Panc1 (cell line): ENCODE measurements around the gene INSYN1. TPM values are rescaled to one million over a fixed set of nuclear protein-coding genes. Genes with fewer than 3 reads are reported as not detected.
"Not testable (repeated sequence)": the region's sequence is repeated elsewhere in the genome, so short reads cannot be mapped to it uniquely, and the experiment has no call there.

Experiments
- ATAC-seq: fragments of 200-7000 bp; cut with Tn5 transposase; 2 replicates; pipeline ENCODE4 v1.9.1; 2020; ENCODE audit warnings: mild to moderate bottlenecking, moderate library complexity
- BruUV-seq: library from RNA; stranded (reverse); fragments of 400-500 nt; replicated peaks from 2 replicates; lab custom pipeline; 2021; lab: Mats Ljungman, UMichigan
- CTCF ChIA-PET: fragments of 300-600 bp; sonication (Branson Sonifier 250); formaldehyde crosslinking; loops from one replicate; lab custom pipeline; 2022; ENCODE audit warnings: antibody characterized with exemption; lab: Charles Lee
- POLR2A ChIA-PET: fragments of 300-600 bp; sonication (Branson Sonifier 250); formaldehyde crosslinking; loops from one replicate; lab custom pipeline; 2022; ENCODE audit warnings: antibody characterized with exemption; lab: Charles Lee
- DNase-seq: peaks from one replicate; pipeline ENCODE4 v3.0.0-alpha.2; 2010; ENCODE audit warnings: low read depth, low spot score
- H3K27ac ChIP-seq: 2 replicates; pipeline ENCODE4 v1.5.1; 2011; ENCODE audit warnings: mild to moderate bottlenecking, low read length, inconsistent platforms
- H3K27me3 ChIP-seq: fragments of 200-500 bp; sonication (Bioruptor generic); 2 replicates; pipeline ENCODE4 v1.6.0; 2014; ENCODE audit warnings: low read length, inconsistent platforms; ENCODE audit not compliant: control insufficient read depth, insufficient read depth
- H3K36me3 ChIP-seq: fragments of 200-500 bp; sonication (Bioruptor generic); 2 replicates; pipeline ENCODE4 v1.5.1; 2014; ENCODE audit warnings: inconsistent platforms, mild to moderate bottlenecking, low read length, moderate library complexity; ENCODE audit not compliant: control insufficient read depth, insufficient read depth
- H3K4me1 ChIP-seq: 2 replicates; pipeline ENCODE4 v1.5.1; 2011; ENCODE audit warnings: inconsistent platforms, mild to moderate bottlenecking, low read length, moderate library complexity; ENCODE audit not compliant: control insufficient read depth, insufficient read depth
- H3K4me3 ChIP-seq, 2 experiments: 2 replicates each; pipeline ENCODE4 v1.5.1; 2011 to 2012; ENCODE audit warnings: low read depth in 2 of 2, low read length in 2 of 2, mild to moderate bottlenecking in 2 of 2, inconsistent platforms in 1 of 2, moderate library complexity in 1 of 2
- H3K9me3 ChIP-seq: fragments of 200-500 bp; sonication (Bioruptor generic); 2 replicates; pipeline ENCODE4 v1.5.1; 2014; ENCODE audit warnings: low read depth, mild to moderate bottlenecking, inconsistent platforms, low read length, moderate library complexity; ENCODE audit not compliant: control insufficient read depth, insufficient read depth
- CTCF ChIP-seq: fragments of 450-650 bp; IDR thresholded peaks from 2 replicates; pipeline ENCODE4 v1.5.1; 2017; ENCODE audit warnings: mild to moderate bottlenecking
- POLR2AphosphoS5 ChIP-seq: IDR thresholded peaks from 2 replicates; pipeline ENCODE4 v1.6.1; 2012; ENCODE audit warnings: mild to moderate bottlenecking, low read depth, low read length, moderate library complexity
- REST ChIP-seq, 2 experiments: IDR thresholded peaks; 2 replicates each; pipeline ENCODE4 v1.6.1; 2011 to 2012; ENCODE audit warnings: low read depth in 2 of 2, control low read depth in 1 of 2, low read length in 1 of 2, mild to moderate bottlenecking in 1 of 2, moderate library complexity in 1 of 2; ENCODE audit not compliant: insufficient read depth in 1 of 2
- SIN3A ChIP-seq: IDR thresholded peaks from 2 replicates; pipeline ENCODE4 v1.6.1; 2012; ENCODE audit warnings: low read depth, mild to moderate bottlenecking, low read length, moderate library complexity, borderline replicate concordance; ENCODE audit not compliant: insufficient read depth
- TCF7L2 ChIP-seq: IDR thresholded peaks from 2 replicates; pipeline ENCODE4 v1.6.1; 2011; ENCODE audit warnings: mild to moderate bottlenecking, low read depth, low read length, inconsistent platforms
- in situ Hi-C: cut with HindIII; loops from 2 replicates; pipeline ENCODE4 v1.10.0; 2016; ENCODE audit warnings: low sequenced_read_pairs, low pct_unique_long_range_greater_than_20kb
- intact Hi-C: fragments of 100-400 bp; cut with micrococcal nuclease; formaldehyde crosslinking; loops from one replicate; pipeline ENCODE4 v1.10.0; 2022; ENCODE audit not compliant: unreplicated experiment
- total RNA-seq: library from RNA; stranded (reverse); gene quantifications from one replicate; pipeline ENCODE4 v1.2.1, GENCODE V29; 2021; ENCODE audit not compliant: unreplicated experiment

INSYN1 gene
- total RNA-seq, 1 experiment from 2014 or later, result 2.6 TPM

- TF ChIP-seq SIN3A (no peak), TCF7L2 (no peak), CTCF (no peak), POLR2AphosphoS5 (no peak)
- ATAC-seq (no peak), DNase-seq (no peak)
- Histone ChIP-seq H3K27ac (no peak overlapping the region), H3K36me3 (no peaks in the 10 kb centered on the region), H3K27me3 (no peaks in the 10 kb centered on the region), H3K4me3 (no peak overlapping the region), H3K9me3 (no peaks in the 10 kb centered on the region), H3K4me1 (no peaks in the 10 kb centered on the region)
- in situ Hi-C loops, result no loop called here
- no TSS peak for BruUV-seq
- intact Hi-C loops, result no loop called here
- ChIA-PET CTCF (no interaction called here), POLR2A (no interaction called here)
These were observed 33.4 kb upstream of the INSYN1 start for GRCh38 chr15:73786538-73786937.

DNA sequence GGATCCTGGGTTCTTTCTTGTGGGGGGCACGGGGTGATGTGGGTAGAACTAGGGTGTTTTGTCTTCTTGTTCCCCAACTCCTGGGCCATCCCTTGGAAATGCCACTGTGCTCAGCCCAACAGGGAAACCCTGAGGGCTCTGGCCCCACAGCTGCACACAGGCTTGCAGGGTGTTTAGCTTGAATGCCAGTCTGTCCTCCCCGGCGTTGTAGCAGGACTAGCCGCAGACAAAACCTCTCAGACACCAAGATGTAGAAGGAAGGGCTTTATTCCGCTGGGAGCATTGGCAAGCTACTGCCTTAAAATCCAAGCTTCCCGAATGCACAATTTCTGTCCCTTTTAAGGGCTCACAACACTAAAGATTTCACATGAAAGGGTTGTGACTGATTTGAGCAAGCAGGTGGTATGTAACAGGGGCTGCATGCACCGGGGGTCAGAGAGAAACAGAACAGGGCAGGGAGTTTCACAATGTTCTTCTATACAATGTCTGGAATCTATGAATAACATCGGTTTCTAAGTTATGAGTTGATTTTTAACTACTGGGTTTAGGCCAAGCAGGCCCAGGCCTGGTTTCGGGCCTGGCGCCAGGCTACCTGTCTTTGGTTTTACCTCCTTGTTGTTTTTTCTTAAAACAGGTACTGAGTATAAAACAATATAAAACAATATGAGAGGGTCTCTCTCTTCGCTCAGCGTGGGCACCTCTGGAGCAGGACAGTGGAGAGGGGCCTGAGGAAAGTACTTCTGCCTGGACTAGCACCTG is 32.3 kb upstream of the INSYN1 start:
- BruUV-seq, ATAC-seq, H3K36me3 ChIP-seq, POLR2A ChIA-PET, intact Hi-C loops, H3K27me3 ChIP-seq, in situ Hi-C loops, CTCF ChIA-PET, H3K27ac ChIP-seq, H3K9me3 ChIP-seq, H3K4me3 ChIP-seq, DNase-seq, H3K4me1 ChIP-seq: not testable (repeated sequence)

DNA sequence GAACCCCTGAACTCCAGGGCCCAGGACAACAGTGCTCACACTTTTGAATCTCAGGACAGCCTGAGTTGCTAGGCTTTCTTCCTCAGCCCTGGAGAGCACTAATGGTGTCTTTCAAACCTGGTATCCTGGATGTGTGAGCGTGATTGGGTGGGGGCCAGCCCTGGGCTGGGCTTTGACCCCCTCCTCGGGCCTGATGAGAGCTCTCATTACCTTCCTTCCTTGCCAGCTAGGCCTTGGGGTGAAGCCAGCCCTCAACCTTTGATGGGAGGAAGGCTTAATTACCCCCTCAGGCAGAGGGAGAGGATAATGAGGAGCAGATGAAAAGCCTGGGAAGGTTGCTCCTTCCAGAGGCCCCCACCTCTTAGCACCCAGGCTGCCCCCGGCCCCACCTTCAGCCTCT is 31.1 kb upstream of the INSYN1 start:
- no peak overlapping the region for H3K4me3 ChIP-seq
- no peaks in the 10 kb centered on the region for H3K36me3 ChIP-seq
- in situ Hi-C loops (no loop called here), intact Hi-C loops (no loop called here)
- no peak overlapping the region for H3K27ac ChIP-seq
- TF ChIP-seq SIN3A (no peak), CTCF (no peak), TCF7L2 (no peak), POLR2AphosphoS5 (no peak), REST (IDR thresholded peaks at IDR 0.05; ENCODE audit: insufficient read depth in 1 of 2, low read depth in 2 of 2, low read length in 1 of 2) (no peak)
- no peaks in the 10 kb centered on the region for H3K4me1 ChIP-seq
- no peaks in the 10 kb centered on the region for H3K9me3 ChIP-seq
- CTCF ChIA-PET, result no interaction called here
- POLR2A ChIA-PET, result no interaction called here
- H3K27me3 ChIP-seq, result no peaks in the 10 kb centered on the region
- no TSS peak for BruUV-seq
- ATAC-seq (no peak), DNase-seq (no peak)
